Measurements from ENCODE around the gene PPP2R5E.

GRCh38 chr14:63472986-63473788, 70.0 kb downstream of the PPP2R5E start:
- TF ChIP-seq CTCF (IDR thresholded peaks at IDR 0.05) (no peak), POLR2A (IDR thresholded peaks at IDR 0.05) (no peak)

Data from right lobe of liver (tissue), 4 donors.